GM21526 (cell line): ENCODE data around the gene CDK15.

ENCODE experiments used
- ATAC-seq: cut with Tn5 transposase; IDR thresholded peaks from one replicate; pipeline ENCODE4 v1.9.1; 2021; ENCODE audit warnings: moderate library complexity; ENCODE audit not compliant: unreplicated experiment, low FRiP score

CDK15 gene

DNA sequence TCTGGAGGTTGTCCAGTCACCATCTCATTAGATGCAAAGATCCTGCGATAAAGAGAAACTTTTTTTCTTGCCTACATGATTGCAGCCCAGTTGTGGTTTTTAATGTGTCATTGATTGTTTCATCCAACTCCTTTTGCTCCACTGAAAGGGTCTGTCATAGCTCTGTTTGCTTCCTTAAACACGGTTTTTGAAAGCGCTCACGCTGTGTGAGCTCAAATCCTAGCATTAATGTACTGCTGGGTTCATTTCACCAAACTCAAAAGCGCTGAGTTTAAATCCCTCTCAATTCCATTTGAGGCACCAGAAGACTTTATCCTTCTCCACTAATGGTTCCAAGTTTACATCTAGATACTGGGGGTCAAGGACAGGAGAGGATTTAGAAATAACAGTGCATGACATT lies 53.6 kb downstream of the CDK15 start:
- no peak for ATAC-seq

DNA sequence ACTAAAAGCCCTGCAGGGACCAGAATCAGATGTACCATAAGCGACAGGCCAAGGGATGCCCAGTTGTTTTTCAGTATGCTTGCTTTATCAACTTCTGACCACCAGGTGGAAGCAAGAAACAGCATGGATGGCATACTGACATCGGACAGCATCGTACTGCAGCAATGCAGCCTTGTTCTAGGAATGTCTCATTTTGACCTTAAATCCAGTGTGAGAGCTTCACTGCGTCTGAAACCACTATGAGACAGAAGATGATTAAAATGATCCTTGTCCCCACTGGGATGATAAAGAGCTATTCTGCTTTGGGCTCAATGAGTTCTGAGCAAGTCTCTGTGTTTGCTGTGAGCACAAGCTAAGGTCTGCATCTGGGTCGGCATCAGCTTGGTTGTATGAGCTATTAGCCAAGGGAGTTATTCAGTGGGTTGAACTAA lies 54.3 kb downstream of the CDK15 start:
- peak; percentile 70 for ATAC-seq

DNA sequence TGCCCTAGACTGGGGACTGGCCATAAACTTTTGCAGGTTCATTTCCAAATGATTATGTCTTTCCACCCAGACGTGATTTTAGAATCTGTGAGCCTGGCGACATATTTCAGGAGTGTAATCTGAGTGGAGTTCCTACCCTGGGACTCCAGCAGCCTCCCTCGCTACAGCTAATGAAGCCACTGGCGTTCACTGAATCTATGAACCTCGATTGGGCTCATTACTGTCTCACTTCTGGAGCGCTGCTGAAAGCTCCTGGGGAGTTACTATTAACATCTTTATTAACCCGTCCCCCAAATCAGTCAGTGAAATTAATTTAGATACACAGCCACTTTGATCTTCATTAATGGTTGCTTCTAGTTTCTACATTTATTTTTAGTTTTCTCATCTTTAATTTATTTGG lies 56.5 kb downstream of the CDK15 start:
- ATAC-seq, result no peak

DNA sequence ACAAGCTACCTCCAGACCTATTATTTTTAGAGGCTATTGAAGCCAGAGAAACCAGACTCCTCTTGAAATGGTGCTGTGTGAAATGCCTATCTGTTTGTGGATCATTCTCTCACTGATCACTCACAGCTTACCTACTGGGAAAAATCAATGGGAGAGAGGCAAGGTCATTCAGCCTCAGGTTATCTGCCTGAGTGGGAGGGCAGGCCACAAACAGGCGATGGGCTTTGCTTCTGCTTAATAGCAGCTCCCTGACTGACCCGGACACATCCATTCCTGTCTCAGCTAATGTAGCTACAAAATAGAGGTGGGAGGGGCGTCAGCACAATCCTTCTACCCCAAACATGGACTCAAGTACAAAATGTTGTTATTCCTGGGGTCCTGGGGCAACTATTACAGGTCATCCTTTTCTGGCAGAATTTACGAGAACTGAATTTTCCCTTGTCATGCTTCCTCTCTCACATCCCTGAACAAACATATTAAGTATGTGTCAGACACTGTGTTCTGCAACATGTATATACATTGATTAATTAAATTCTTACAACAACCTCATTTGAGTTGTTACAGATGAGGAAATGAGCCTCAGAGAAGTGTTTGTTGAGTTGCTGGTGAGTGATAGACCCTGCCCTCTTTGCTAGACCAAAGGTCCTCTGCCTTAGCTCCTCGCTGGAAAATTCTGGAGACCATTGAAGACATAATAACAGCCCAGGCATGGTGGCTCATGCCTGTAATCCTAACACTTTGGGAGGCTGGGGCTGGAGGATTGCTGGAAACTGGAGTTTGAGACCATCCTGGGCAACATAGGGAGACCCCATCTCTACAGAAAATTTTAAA lies 60.5 kb downstream of the CDK15 start:
- ATAC-seq, result no peak

DNA sequence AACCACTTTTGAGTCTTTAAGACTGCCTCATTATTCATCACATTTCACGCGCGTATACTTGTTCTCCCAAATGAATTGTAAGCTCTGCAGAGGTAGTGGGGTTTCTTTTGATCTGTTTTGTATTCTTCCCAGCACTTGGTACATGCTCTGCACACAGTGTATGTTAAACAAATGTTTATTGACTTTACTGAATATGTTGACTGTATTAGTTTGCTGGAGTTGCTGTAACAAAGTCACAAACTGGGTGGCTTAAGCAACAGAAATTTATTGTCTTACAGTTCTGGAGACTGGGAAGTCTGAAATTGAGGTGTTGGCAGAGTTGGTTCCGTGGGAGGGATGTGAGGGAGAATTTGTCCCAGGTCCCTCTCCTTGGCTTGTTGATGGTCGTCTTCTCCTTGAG lies 65.1 kb downstream of the CDK15 start:
- no peak for ATAC-seq

DNA sequence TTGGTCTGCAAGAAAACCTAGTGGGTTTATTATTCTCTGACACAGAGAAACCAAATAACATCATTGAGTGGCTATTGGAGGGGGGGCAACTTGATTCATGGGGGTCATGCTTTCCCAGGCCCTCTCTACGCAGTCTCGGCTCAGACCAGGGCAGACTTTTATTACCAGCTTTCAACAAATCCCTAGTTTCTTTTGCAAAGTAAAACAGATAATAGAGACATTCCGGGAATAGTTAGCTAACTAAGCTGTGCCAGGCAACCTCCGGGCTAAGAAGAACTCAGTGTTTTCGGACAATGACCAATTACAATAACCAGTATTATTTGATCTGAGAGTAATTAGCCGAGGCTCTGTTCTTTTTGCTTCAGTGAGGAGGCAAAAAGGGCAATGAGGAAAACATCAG lies 66.3 kb downstream of the CDK15 start:
- ATAC-seq, result no peak

DNA sequence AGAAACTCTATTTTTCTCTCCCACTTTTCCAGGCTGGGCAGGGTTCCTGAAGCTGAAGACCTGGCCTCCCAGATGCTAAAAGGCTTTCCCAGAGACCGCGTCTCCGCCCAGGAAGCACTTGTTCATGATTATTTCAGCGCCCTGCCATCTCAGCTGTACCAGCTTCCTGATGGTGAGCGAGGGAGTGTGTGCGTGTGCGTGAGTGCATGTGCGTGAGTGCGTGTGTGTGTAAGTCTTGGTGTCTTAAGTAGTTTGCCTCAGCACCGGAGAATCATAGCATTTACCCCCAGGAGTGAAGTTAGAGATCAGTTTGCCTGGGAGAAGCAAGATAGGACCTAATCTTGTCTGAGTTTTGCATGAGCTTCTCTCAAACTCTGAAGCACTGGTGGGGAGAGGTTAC lies 73.7 kb downstream of the CDK15 start:
- no peak for ATAC-seq

DNA sequence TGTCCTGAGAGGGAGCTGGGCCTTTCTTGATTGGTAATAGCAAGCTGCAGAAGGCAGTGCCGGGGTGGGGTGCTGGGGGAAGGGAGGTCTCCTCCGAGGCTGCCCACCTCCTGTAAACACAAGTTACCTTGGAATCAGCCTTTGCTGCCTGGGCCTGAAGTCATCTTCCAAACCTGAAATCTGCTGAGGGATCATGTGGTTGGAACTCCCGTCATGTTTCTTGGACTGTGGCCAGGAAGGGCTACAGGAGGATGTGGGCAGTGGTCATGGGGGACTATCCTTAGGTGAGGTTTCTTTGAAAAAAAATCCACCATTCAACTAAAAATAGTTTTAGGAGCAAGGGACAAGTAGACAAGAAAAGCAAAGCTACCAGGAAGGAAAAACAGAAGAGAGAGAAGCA lies 74.2 kb downstream of the CDK15 start:
- no peak for ATAC-seq

DNA sequence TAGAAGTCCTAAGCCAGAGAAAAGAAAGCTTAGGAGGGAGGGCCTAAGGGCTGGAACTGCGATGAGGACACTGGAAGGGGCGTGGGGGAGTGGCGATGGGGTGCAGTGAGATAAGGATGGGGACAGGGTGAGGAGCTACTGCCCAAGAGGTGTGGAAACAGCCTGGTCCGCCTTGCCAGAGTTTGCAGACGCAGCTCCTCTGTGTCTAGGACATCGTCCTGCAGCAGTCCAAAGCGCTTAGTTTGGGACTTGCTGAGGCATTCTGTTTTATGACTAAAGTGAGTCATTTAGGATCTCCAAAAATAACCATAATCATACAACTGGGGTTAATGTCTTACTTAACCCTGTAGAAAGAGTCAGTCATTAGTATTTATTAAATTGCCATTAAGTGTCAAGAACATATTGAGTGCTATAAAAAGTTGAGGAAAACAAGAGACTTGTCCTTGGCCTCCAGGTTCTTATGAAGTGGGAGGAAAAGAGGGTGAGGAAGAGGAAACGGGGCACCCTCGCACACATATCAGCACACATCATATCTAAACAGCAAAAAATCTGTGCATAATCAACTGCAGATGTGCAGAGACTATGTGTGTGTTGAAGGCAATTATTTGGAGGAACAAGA lies 74.8 kb downstream of the CDK15 start:
- ATAC-seq, result no peak

DNA sequence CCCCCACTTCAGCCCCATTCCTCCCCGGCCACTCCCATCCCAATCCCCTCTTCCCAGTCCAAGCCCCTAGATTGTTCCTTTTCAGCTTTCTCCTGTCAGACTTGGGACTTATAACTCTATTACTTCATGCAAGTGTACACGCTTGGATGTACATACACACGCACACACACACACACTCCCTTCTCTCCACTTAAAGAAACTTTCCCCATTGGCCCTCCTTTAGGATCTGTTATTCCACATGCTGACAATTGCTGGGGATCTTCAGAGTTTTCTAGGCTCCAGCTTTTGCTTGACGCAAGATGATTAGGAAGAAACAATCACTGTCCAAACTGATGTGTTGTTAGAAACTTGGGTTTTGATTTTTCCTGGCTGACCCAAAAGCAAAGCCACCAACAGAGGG lies 75.4 kb downstream of the CDK15 start:
- ATAC-seq, result no peak

DNA sequence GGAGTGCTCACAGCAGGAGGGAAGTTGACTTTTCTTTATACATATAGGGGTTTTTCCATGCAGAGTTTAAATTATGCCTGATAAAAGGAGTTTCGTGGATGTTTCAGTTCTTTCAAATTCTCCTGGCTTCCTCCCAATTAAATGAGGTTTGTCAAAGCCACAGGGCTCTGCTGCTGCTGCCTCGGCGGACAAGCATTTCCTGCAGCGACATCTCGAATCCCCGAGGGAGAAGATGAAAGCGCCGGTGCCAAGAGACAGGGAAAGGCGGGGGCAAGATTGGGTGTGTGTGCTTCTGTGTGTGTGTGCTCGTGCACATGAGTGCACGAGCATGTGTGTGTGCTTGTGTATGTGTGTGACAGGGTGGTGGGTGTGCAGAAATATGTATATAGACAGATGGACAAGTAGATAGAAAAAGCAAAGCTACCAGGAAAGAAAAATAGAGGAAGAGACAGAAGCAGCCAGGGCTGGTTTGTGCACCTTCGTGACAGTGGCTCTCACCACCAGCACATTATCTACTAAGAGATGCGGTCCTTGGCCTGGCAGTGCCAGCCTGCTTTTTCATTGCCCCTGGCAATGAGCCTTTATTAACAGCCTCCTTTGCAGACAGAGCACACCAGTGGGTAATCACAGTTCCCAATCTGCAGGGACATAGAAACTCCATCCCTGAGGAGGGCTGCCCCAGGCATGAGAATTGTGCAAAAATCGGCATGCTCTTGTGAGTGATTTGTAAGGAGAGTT lies 76.2 kb downstream of the CDK15 start:
- ATAC-seq, result no peak

DNA sequence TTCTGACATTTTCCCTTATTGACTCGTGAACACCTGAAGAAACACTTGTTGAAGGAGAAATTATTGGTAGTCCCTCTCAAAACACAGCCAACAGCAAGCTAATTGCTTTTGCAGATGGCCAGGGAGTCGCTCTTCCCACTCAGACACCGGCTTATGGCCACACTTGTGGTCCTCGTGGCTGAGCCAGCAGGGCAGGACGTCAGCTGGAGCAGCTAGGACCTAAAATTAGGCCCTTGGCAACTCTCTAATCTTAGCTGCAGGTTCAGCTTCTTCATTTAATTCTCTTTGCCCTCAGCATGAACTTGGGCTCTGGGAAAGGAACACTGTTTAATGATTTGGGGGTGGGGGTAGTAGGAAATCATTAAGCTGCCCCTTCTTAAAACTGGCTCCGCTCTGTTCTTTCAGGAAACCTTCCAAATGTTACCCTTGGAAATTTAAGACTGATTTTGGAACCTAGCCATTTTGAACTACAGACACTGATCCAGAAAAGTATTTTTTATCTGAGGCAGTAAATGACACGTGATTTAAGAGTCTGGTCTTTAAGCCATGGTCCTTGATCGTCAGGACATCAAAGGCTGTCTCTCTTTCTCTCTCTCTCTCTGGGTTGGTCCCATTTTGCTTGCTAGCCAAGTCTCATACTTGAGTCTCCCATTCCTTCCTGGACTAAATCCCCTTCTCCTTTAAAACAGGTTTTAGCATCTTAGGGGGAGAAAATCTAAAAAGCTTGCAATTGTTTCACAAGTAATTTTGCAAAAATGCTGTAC lies 77.5 kb downstream of the CDK15 start:
- ATAC-seq, result no peak

DNA sequence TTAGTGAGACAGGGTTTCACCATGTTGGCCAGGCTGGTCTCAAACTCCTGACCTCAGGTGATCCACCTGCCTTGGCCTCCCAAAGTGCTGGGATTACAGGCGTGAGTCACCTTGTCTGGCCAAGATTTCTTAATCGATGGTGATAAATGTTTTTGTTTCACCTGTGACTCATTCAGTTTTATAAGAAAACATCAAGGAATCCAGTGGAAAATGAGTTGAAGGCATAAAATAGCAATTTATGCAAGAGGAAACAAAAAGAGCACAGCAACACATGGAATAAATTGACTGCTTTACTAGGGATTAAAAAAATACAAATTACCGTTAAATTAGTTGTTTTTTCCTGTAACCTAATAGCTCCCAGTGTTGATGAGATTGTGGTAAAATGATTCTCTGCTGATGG lies 80.2 kb downstream of the CDK15 start:
- no peak for ATAC-seq

DNA sequence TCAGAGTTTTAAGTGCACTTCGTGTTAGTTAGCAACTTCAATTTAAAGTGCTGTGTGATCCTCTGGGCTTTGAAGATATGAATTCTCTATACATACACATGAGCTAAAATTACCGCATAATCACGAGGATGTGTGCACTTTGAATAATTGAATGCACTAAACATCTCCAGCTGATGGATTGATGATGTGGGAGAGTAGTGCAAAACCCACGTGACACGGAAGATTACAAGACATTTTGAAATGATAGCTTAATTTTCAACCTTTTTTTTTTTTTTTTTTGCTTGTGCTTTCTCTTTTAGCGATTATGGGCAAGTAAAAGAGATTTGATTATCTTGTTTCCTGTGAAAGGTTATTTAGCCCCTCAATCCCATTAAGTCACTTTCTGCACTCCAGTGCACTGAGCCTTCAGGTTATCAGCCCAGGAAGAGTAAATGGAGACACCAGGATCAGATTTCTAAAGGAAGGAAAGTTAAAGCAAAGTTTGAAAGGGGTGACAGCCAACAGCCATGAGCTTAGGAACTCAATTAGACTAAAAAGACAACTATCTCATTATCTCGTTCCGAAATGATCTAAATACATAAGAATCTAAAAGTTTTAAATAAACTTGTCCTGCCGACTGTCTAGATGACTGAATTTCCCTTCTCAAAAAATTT lies 81.6 kb downstream of the CDK15 start:
- no peak for ATAC-seq

DNA sequence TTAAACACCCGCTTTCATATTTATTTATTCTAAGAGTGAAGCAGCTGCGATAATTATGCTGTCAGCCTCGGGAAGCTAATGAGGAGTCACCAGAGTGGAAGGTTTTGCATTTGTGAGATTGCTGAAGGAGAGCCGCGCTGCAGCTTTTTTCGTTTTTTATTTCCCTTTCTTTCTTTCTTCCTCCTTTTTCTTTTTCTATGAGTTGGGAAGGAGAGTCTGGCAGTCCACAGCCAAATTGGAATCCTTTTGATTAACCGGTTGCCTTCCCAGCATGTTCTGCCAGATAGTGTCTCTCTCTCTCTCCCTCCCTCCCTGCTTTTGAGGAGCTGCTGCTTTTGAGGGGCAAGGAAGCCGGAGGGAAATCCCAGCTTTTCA lies 82.1 kb downstream of the CDK15 start:
- no peak for ATAC-seq

DNA sequence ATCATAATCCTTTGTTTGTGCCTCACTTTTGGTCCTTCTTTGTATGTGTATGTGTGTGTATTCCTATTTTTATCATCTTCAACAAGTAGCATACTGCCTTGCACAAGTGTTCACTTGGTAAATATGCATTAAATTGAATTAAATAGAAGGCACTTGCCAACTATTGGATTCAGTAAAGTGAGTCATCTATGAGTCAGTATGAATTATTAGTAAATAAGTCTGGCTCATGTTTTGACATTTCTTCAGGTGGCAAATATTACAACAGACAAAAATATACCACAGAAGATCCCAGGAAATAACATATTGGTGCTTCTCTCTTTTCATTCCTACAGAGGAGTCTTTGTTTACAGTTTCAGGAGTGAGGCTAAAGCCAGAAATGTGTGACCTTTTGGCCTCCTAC lies 84.1 kb downstream of the CDK15 start:
- no peak for ATAC-seq

DNA sequence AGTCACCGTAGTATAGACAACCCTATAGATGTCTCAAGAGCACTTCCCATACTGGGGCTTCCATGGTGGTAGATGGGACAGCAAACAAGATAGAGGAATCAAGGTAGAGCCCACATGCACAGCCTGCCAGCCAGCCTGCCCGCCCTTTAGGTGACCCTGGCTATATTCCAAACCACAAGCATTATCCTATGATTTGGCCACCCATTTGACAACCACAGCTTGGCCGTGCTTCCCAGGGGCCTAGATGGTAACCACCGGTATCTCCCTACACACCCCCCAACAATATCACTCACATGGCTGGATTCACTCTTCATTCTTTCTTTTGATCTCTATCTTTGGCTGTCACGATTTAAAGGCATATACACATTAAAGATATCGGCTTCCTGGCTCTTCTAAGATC lies 85.3 kb downstream of the CDK15 start:
- no peak for ATAC-seq

DNA sequence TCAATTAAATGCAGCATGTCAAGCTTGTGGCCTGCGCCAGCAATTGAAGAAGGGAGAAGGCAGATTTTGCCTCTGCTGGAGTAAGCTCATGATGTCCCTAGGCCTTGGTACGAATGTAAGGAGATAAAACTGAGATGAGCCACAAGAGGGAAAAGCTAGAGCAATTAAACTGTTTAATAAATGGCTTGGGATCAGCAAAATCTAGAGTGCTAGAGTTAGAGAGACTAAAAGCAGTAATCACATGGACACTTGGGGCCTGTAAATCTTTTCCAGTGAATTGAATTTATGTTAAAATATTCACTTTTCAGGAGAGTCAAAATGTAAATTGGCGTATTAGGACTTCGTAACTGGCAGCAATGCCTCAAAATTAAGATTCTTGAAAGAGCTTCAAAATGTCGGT lies 86.2 kb downstream of the CDK15 start:
- ATAC-seq, result no peak

DNA sequence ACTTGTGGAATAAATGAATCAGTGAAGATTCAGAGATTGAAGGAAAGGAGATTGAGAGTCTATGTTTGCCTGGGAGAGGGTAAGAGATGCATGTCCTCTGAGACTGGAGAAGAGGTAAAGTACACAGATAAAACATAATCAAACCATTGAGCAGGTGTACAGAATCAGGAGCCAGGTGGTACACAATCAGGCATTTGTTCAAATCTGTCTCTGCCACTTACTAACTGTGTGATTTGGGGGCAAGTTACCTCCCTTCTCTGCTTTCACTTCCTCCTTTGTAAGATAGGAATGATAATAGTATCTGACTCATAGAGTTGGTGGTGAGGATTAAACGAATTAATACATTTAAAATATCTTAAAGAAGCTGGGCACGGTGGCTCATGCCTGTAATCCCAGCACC lies 94.0 kb downstream of the CDK15 start:
- peak; percentile 68 for ATAC-seq

DNA sequence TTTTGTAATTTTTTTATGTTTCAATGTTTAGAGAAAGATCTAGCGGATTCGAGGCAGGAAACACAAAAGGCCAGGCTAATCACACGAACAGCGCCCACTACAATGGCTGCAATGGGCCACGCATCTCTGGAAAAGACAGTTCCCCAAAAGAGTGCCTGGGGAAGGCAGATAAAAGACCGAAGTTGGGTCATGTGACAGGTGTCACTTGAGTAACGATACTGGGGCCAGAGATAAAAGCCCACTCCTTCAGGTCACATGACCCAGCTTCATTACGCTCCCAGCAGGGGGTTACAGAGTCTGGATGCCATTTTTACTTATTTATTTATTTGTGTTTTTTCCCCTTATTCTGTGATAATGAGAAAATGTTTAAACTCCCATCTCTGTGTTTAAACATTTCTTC lies 95.4 kb downstream of the CDK15 start:
- ATAC-seq, result no peak
